ENCODE results near the gene NRG3.

The NRG3 gene

DNA sequence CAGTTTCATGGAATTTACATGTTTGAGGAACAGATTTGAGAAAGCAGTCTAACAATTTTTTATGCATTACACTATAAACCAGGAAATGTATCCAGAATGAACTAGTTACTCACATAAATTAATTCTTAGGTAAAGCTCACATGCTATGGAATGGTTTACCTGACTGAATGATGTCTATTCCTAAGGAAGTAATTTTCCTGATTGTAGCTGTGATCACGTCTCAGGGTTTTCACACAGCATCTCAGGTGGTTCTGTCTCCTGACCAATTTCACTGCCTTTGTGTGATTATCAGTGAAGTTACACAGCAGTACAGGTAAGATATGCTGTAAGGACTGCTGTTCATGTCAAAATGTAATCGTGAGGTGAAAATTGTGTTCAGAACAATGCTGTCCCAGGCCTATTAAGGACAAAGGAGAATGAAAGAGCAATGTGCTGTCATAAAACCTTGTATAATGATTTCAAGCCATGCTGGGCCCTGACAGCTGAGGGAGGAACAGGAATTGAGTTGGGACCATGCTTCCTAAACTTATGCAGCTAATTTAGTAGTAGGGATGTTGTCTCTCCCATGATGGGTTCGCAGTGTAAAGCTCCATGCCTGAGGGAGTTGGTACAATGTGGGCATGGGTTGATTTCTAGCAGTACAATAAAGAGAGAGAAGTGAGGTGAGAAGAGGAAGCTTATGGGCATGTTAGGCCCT is 631.8 kb downstream of the NRG3 start:
- DNase-seq, result no peak

DNA sequence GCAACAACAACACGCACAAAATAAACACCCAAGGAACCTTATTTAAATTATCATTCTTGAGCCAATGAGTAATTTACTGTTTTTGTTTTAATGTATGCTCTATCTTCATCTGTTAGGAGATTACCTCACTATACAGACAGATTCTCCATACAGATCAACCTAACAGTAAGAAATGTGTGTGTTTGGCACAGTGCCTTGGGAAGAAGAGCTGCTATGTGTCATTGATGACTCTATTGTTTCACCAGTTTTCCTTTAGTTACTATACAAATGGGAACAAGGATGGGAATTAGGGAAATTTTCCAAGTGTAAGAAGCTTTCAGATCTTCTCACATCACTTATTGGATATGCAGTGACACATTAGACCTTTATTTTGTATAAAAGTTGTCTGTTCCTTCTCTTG is 640.3 kb downstream of the NRG3 start:
- no peak for DNase-seq

DNA sequence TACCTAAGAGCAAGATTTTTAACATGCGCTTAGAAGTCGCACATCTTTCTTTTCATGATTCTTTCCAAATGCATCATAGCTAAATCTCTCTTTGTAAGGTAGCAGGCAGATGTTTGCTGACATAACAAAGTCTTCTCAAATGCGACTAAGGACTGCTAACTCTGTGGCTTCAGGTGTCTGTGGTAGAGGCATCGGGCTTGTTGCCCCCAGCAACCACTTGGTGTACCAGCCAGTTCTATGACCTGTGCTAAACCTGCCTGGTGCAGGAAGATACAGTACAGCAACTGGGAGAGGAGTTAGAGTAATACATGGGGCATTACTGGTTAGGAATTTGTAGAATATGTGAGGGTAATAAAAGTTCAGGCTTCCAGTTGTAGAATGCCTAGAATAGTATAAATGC is 654.1 kb downstream of the NRG3 start:
- DNase-seq, result no peak

DNA sequence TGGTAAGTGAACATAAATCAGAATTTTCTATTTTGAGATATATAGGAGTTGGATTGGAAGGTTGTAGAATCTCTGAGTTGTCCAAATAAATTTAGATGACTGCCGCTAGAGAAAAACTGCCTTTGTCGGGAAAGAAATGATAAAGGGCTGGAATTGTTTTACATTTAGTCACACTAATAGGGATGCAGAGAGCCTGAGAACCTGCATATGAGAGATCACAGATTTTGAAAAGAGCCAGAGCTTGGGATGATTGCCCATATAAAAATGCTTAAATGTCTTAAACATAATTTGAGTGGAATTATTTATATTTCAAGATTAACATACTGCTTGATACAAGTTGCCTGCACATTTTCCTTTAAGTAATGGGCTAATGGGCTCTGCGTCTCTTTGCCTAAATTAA is 660.5 kb downstream of the NRG3 start:
- no peak for DNase-seq

DNA sequence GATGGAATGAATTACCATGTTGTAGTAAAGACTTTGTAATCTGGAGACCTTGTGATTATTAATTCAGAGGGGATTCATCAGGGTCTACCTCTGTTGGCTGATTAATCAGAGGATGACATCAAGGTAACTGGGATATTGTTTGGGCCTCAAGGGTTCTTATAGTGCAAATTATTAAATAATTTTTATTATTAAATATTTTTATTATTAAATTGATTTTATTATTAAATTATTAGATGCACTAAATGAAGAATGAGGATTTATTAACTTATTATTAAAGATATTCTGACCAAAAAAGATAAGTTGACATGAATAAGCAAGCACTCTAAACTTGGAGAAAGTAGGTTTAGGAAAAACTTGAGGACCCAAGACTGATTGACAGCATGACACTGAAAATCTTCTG is 661.7 kb downstream of the NRG3 start:
- DNase-seq, result no peak

DNA sequence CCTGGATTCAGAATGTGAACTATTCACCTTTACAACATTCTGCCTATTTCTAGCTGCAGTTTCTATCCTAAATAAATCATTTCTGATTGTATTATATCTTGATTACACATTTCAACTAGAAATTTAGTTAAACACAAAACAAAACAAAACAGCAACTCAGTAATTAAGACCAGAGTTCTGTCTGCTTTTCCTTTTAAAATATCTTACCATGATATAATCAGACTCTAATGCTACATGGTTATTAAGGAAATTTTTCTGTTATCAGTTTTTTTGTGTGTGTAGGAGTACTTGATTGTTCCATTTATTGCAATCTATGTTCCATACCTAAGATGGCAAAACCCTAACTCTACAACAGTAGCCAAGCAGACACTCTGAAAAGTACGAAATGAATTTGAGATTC is 663.3 kb downstream of the NRG3 start:
- DNase-seq, result no peak

DNA sequence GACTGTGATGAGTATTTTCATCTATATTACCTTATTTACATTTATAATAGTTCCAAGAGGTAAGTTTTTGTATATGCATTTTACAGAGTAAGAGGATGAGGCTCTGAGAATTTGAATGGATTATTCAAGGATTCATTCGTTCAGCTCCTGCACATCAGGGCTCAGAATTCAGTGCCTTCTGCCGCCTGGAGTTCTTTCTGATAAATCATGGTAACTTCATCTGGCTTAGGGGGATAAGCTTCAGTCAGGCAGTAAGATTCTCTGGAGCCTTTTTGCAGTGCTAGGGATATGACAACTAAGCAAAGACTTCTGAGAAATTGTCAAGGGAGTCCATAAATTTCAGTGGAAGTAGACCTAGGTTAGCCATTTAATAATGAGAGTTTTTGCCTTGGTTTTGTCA is 668.6 kb downstream of the NRG3 start:
- DNase-seq, result no peak

DNA sequence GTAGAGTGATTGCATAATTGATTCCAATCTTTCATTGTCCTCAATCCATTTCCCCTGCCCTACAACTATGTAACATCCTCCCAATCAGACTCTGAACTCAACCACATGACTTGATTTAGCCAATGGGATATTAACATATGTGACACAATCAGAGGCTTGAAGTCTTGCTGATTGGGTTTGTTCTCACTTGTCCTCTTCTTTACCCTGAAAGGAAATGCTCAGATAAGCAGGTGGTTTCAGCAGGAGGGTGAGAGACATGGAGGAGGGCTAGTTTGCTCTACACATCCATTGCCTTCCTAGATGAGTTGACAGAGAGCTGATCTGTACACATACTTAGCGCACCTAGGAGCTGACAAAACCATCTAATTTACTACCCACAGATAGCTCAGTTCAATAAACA is 669.4 kb downstream of the NRG3 start:
- DNase-seq, result no peak

DNA sequence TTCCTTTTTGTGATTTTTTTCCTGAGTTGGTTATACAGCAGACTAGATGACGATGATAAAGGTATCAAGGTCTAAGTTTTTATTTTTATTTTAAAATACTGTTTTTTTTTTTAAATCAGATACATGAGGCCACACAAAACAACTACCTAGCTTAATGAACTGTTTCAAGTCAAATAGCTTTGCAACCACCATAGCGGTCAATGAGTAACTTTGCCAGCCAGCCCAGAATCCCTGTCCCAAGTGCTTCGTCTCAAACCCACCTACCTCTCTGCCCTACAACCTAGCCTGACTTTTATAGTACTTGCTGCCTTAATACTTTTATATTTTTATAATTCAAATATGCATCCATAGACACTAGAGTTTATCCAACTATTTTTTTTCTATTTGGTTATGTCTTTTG is 676.5 kb downstream of the NRG3 start:
- DNase-seq, result no peak

DNA sequence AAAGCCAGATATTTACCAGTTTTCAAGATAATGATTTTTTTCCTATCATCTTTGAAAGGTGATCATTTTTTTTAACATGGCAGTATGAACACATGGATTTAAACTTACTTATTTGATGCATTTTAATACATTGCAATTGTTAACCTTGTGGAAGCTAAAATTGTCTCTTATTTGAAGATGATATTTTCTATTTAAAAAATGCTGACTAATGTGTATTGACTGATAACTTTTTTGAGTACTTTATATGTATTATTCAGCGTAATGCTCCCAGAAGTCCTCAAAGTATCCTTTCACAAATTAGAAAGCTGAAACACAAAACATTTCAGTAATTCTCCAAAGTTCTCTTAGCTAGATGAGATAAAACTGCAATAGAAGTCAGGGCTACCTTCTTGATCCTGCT is 677.3 kb downstream of the NRG3 start:
- no peak for DNase-seq

DNA sequence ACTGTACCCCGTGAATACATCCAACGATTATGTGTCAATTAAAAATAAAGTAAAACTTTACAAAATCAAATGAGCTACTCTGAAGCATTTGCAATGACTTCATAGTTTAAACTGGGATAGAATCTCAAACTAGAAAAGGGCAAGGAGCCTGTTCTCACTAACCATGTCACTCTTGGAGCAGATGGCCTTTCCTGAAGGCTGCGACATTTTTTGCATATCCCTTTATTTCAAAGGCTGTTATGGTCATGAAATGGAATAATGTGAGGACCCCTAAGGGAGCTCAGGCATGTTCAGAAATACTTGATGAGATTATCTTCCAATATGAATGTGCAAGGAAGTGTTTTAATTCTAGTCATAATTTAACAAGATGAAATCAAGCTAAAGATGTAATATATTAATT is 679.4 kb downstream of the NRG3 start:
- no peak for DNase-seq

DNA sequence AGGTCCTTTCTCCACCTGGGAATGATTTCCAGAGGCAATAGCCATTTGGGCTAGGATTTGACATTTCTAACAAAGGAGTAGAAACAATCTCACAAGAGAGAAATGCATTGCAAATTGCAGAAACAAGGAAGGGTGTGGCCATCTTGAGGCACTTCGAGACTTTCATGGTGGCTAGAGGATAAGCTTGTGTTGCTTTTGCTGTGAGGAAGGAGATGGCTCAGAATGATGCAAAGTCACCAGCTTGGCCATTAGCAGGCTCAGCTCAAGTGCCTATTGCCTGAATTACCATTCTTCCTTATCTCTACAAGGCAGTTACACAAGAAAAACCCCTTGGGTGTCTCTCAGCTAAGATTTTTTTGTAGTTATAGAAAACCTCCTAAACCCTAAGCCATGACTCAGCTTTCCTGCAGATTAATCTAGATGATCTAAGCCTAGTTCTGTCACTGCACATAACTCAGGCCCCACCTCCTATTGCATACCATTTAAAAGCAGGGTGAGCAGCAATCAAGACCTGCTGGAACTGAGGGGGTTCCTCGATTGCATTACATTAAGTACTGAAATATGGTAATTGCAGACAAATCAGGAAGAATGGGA is 683.1 kb downstream of the NRG3 start:
- no peak for DNase-seq

DNA sequence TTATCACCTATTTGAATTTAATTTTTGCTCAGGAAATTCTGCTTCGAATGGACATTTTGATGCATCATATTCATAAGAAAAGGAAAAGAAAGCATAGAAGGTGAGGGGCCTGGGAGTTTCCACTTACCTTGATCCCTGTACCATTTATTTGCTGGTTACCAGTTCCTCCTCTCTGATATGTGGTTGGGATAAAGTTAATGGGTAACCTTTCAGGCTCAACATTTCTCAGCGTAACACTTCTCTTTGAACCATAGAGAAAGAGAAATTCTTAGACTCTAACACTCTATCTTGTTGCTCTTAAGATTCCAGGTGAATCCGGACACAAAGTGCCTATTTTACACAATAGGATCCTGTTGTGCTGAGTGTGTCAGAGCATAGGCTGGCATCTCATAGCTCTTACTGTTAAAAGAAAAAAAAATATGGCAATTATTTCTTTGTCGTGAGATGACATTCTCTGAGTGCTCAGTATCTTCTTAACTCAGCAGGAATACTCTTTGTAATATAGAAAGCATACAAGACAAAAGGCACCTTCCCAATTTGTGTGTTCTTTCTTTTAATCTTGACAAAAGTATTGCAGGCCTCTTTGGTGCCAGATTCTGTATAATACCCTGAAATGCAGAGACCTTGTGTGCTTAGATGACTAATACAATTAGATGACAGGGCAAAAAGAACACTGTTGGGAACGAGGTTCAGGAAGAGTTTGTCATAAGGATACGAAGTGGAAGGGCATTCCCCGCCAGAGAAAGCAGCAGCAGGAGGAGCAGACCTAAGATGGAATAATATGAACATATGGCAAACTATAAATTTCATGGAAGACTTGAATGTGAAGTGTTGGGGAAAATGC is 689.6 kb downstream of the NRG3 start:
- no peak for DNase-seq

DNA sequence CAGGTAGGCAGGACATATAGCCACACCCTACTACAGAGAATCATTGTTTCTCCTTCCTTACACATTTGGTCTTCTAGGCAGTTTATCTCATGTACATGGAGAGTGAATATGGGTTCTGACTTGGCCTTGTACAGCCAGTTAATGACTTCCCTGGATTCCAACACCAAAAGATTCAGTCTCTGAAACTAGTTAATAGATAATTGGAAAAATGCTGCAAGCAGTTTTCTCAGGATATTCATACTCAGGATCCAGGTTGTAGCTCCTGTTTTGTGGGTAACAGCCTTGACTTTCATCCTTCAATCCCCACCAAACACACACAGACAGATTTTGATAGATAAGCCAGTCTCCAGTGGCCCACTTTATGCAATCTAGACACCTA is 690.2 kb downstream of the NRG3 start:
- DNase-seq, result no peak

DNA sequence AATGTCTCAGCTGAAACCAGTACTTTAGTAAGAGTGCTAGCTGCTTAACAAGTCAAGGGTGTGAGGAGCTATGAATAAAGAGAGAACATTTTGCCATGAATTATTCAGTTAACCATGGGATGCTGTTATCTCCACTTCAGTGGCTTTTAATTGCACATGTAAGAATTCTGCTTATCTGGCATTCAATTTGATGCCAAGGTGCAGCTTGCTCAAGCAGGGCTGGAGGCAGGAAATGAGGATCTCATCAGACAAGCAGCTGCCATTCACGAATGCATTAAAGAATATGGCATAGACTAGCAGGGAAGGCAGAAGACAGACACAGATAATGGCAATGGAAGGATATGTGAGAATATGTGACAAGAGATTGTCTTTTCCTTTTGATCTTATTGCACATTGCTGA is 697.8 kb downstream of the NRG3 start:
- DNase-seq, result no peak

DNA sequence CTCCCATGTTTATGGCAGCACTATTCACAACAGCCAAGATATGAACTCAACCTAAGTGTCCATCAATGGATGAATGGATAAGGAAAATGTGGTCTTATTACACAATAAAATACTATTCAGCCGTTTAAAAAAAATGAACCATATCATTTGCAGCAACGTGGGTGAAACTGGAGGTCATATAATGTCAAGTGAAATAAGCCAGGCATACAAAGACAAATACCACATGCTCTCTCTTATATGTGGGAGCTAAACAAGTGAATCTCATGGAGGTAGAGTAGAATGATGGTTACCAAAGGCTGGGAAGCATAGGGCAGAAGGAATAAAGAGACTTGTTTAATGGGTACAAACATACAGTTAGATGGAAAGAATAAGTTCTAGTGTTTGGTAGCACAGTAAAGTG is 699.1 kb downstream of the NRG3 start:
- no peak for DNase-seq

DNA sequence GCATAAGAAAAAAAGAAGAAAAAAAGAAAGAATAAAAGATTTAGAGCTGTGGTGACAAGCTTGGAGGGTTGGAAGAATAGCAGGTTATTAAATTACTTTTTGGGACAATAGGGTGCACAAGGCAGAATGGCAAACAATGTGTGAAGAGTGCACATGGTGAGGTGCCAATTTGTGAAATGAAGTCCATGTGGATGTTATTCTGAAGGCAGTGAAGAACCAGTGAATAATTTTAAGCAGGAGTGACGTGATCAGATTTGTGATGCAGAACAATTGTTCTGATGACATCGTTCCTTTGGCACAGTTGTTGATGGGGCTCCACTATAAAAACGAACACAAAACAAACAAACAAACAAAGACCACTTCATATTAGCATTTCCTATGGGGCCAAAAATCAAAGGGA is 700.3 kb downstream of the NRG3 start:
- no peak for DNase-seq

DNA sequence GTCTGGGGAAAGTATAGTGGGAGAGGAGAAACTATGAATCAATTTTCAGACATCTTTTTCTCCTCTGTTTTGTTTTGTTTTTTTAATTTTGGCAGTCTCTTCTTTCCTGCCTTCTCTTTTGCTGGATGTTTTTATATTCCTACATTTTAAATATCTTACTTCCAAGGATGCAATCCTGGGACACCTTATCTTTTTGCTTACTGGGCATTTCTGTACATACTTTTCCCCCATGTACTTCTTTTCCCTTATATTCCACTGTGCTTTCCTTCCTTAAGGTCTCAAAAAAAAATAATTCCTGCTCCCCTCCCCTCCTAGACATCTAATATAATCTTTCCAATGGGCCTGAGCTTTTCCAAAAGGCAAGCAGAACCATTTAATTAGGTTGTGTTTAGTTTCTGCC is 701.1 kb downstream of the NRG3 start:
- DNase-seq, result no peak

DNA sequence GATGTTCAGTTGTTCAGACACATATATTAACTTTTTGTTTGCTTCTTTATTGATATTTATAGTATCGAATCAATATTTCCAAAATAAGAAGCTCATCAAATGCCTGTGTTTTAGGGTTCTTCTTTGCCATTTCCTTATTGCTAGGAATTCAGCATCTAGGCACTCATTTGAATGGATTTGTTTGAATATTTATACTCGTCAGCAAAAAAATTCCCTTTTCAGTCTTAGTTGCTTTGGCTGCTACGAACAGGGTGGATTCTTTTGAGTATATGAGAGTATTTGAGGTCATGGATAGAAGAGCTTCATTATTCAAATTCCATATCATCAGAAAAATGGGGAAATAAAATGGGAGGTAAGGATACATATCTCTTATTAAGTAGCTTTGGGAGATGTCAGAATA is 706.9 kb downstream of the NRG3 start:
- DNase-seq, result no peak

DNA sequence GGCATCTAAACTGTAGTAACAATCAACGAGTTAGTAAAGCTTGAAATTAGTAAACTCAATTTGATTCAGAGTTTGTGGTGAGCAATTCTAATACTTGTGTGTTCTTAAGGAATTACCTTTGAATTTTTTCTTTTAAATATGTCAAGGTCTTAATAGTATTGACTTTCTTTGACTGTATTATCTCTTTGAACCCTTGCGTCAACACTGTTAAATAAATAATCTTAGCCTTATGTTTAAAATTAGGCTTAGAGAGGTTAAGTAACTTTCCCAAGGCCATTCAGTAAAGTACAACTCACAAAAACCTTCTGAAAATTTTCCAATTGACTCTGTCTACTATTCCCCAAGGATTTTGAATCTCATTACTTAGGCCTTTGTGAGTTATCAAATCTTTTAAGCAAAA is 716.4 kb downstream of the NRG3 start:
- no peak for DNase-seq

DNA sequence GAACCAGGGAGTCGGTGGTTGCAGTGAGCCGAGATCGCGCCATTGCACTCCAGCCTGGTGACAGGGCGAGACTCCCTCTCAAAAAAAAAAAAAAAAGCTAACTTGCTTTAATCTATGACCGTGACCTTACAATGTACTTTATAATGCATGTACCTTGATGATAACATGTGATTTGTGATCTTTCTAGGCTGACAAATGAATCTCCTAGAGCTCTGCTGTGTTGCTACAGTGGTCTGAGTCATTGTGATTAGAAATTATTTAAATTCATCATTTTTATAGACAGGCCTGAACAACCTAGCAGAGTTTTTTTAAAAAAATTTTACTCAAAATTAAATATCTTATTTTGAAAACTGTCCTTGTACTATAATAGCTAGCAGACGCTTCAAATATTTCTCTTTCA is 722.8 kb downstream of the NRG3 start:
- no peak for DNase-seq

DNA sequence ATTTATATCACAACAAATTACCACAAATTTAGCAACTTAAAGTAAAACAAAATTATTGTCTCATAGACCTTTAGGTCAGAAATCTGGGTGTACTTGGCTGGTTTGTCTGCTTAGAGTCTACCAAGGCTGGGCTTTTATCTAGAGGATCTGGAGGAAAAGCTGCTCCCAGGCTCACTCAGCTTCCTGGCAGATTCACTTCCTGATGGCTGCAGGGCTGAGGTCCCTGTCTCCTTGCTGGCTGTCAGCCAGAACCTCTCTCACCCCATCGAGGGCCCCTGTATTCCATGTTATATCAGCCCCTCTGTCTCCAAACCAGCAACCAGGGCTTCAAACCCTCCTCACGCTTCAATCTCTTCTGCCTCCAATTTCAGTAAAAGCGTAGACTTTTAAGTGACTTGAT is 734.9 kb downstream of the NRG3 start:
- no peak for DNase-seq

DNA sequence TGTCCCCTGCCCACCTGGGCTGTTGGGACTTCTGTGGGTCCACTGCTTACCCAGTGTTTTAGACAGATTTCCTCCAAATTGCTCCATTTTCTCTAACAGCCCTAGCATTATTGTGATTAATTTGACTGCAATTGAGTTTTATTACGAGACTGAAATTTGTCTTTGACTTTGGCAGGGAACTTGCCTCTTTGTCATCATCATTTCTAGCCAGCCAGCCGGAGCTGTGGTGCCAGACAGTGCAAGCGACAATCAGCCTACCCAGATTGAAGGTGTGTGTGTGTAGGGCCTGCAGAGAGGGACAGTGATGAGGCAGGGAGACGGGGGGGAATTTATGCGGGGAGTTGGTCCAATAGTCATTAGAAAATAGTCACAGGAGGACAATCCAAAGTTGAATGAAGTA is 743.0 kb downstream of the NRG3 start:
- no peak for DNase-seq

DNA sequence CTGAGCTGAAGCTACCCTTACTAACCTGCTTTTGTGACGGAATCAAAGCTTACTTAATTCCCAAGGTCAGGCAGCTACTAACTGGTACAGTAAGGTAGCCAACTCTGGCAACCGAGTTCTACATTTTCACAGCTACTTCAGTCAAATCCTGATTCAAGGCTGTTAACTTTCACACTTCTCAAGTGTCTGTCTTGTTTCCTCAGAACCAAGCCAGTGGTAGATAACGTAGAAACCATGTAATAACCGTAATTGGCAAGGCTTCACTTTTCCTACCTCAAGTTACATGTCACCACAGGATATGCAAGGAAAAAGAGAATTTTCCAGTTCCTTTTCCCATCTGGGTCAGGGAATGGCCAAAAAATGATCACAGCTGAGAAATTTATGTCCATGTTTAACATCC is 746.7 kb downstream of the NRG3 start:
- DNase-seq, result no peak

DNA sequence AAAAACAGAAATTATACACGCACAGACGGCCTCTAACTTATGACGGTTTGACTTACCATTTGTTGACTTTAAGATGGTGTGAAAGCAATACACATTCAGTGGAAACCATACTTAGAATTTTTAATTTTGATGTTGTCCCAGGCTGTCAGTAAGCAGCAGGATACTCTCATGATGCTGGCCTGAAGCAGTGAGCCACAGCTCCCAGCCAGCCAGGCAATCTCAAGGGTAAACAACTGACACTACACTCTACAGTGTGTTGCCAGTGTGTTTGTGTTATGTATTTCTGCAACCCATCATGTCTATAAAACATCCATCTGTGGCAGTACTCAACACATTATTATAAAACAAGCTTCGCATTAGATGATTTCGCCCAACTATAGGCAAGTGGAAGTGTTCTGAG is 747.5 kb downstream of the NRG3 start:
- no peak for DNase-seq
